Bronchial epithelial cell (primary cell): Measurements from ENCODE around the gene SLC4A5. TPM values are rescaled to one million over a fixed set of nuclear protein-coding genes. Genes with fewer than 3 reads are reported as not detected.

Experiments
- DNase-seq: peaks from one replicate; pipeline ENCODE4 v3.0.0-alpha.2; 2010; ENCODE audit warnings: low read depth
- FAIRE-seq: peaks from 2 replicates; lab custom pipeline; 2011; peaks lifted over from hg19 to GRCh38; lab: Jason Lieb, UNC
- H3K27me3 ChIP-seq: 2 replicates; pipeline ENCODE4 v1.5.1; 2011; ENCODE audit warnings: low read length; ENCODE audit not compliant: control insufficient read depth, insufficient read depth
- H3K36me3 ChIP-seq: 2 replicates; pipeline ENCODE4 v1.5.1; 2011; ENCODE audit warnings: low read length; ENCODE audit not compliant: control insufficient read depth, insufficient read depth
- H3K4me3 ChIP-seq: 2 replicates; pipeline ENCODE4 v1.5.1; 2011; ENCODE audit warnings: mild to moderate bottlenecking, low read depth, low read length, control low read depth
- total RNA-seq: library from RNA; depleted of rRNA; stranded (reverse); fragments of >200 nt; gene quantifications from 2 replicates; pipeline ENCODE4 v1.2.1, GENCODE V29; 2014
- TF ChIP-seq, protein P1 (sequence below): IDR thresholded peaks from 2 replicates; pipeline ENCODE4 v1.5.1; 2011; ENCODE audit warnings: mild to moderate bottlenecking, moderate library complexity, low read length, control low read depth, inconsistent platforms; ENCODE audit not compliant: insufficient read depth, severe bottlenecking

Gene SLC4A5
- total RNA-seq, 1 donor from 2014 or later, result under 0.01 TPM

DNA sequence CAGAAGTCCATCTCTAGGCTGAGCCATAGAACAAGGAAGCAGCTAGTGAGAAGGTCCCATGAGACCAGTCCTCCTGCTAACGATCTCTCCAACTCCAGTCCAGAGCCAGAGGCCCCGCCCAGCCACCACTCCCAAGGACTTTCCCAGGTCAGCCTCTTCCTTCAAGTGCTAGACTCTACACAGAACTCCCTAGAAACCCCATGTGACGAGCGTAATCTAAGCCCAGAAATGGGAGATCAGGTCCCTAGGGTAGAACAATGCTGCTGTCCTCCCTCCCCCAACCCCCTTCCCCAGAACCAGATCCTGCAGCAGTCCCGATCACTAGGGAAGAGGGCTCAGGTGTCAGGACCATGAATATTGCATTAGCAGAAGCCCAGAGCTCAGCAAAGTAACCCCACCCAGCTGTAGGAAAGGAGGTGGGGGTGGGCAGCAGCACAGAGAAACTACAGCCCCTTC, 30.0 kb upstream of the SLC4A5 start:
- H3K4me3 ChIP-seq, result no peak overlapping the region
- H3K36me3 ChIP-seq, result peaks cover 21% of the 10 kb centered on the region
- FAIRE-seq, result no peak
- TF ChIP-seq, protein P1, sequence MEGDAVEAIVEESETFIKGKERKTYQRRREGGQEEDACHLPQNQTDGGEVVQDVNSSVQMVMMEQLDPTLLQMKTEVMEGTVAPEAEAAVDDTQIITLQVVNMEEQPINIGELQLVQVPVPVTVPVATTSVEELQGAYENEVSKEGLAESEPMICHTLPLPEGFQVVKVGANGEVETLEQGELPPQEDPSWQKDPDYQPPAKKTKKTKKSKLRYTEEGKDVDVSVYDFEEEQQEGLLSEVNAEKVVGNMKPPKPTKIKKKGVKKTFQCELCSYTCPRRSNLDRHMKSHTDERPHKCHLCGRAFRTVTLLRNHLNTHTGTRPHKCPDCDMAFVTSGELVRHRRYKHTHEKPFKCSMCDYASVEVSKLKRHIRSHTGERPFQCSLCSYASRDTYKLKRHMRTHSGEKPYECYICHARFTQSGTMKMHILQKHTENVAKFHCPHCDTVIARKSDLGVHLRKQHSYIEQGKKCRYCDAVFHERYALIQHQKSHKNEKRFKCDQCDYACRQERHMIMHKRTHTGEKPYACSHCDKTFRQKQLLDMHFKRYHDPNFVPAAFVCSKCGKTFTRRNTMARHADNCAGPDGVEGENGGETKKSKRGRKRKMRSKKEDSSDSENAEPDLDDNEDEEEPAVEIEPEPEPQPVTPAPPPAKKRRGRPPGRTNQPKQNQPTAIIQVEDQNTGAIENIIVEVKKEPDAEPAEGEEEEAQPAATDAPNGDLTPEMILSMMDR, result no peak
- H3K27me3 ChIP-seq, result no peaks in the 10 kb centered on the region
- no peak for DNase-seq

DNA sequence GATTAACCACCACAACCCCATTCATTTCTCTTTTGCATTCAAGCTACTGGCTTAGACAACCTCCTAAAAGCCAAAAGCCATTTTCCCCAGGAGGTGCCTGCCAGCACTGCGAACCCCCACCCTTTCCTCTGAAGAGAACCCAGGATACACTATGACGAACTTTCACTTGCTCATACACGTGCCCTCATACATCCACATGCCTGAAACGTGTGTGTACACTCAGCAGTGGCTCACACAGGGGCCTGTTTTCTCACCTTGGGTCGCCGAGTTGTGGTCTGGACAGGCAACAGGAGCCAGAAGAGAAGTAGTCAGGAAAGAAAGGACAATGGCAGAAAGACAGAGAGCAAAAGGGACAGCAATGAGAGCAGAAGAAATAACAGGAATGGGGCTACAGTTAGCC, 29.5 kb upstream of the SLC4A5 start:
- Histone ChIP-seq H3K36me3 (peaks cover 24% of the 10 kb centered on the region), H3K4me3 (no peak overlapping the region), H3K27me3 (no peaks in the 10 kb centered on the region)
- TF ChIP-seq, protein P1, result no peak
- no peak for FAIRE-seq
- DNase-seq, result peak; percentile 50

DNA sequence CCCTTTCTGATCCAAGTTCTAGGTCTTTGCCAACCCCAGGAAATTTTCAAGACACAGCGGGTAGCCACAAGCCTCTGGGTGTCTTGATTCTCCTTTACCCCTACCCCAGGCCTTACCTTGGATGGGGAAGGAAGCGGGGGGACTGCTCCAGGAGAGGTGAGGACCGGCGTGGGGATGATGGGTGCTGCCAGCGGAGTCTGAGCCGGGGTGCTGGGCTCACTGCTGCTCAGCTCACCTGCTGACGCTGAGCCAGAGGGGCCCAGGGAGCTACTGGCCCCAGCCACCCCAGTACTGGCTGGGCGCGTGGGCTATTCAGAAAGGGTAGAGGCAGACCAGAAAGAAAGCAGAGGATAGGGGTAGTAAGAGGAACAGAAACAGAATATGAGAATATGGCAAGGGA, 28.2 kb upstream of the SLC4A5 start:
- Histone ChIP-seq H3K4me3 (no peak overlapping the region), H3K36me3 (peaks cover 26% of the 10 kb centered on the region), H3K27me3 (no peaks in the 10 kb centered on the region)
- TF ChIP-seq, protein P1, result no peak
- no peak for FAIRE-seq
- no peak for DNase-seq

DNA sequence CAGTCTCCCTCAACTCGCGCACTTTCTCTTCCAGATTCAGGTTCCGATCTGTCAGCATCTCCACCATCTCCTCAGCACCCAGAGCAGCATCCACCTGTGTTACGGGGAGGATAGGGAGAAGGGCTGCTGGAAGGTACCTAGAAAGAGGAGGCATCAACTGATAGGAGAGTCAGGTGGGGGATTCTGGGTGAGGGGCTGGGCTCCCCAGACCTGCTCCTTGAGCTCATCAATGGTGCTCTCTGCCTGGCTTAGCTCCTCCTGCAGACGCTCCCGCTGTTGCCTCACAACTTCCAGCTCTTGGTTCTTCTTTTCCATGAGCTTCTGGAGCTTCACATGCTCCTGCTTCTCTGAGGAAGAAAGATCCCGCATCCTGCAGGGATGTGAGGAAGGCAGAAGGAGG, 26.8 kb upstream of the SLC4A5 start:
- Histone ChIP-seq H3K27me3 (no peaks in the 10 kb centered on the region), H3K4me3 (no peak overlapping the region), H3K36me3 (peaks cover 28% of the 10 kb centered on the region)
- TF ChIP-seq, protein P1, result no peak
- DNase-seq (no peak), FAIRE-seq (no peak)

DNA sequence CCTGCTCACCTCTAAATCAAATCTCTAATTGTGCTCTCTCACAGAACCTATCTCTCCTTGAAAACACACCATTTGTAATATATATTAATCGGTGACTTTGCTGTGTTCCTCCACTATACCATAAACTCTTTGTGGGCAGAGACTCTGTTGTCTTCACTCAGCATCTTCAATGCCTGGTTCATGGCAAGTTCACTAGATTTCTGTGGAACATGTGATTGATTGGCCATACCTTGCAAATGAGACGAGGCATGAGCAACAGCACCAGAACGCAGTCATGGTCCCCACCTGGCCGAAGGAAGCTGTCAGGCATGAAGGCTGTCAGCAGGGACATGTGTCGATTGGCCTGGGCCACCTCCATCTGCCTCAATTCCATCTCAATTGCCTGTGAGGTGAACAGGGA, 25.3 kb upstream of the SLC4A5 start:
- TF ChIP-seq, protein P1, result no peak
- DNase-seq (no peak), FAIRE-seq (no peak)
- Histone ChIP-seq H3K4me3 (no peak overlapping the region), H3K36me3 (peaks cover 37% of the 10 kb centered on the region), H3K27me3 (no peaks in the 10 kb centered on the region)

DNA sequence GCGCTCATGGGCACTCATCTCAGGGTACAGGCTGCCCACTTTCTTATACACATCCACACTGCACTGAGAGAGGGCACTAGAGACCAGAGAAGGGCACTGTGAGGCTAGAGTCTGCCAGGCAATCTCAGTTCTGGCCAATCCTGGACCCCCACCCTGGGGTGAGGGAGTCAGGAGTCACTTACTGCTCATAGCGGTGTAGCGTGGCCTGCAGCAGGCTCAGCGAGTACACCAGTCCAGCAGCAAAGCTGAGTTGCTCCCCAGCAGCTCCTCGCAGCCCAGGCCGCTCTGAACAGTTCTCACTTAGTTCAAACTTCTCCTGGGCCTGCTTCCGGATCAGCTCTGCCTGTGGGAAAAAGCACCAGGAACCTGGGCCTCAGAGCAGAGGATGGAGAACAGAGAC, 24.6 kb upstream of the SLC4A5 start:
- no peak for FAIRE-seq
- TF ChIP-seq, protein P1, result no peak
- DNase-seq, result no peak
- Histone ChIP-seq H3K4me3 (no peak overlapping the region), H3K36me3 (peaks cover 42% of the 10 kb centered on the region), H3K27me3 (no peaks in the 10 kb centered on the region)
